NCI-H2196 treated with DMSO at 0.1 percent for 48 hours (cell line): ENCODE data around the gene DCN.

Source experiments
- DNase-seq: peaks from one replicate; lab custom pipeline; 2025; ENCODE audit not compliant: unreplicated experiment; lab: John Stamatoyannopoulos, UW

DCN gene

DNA sequence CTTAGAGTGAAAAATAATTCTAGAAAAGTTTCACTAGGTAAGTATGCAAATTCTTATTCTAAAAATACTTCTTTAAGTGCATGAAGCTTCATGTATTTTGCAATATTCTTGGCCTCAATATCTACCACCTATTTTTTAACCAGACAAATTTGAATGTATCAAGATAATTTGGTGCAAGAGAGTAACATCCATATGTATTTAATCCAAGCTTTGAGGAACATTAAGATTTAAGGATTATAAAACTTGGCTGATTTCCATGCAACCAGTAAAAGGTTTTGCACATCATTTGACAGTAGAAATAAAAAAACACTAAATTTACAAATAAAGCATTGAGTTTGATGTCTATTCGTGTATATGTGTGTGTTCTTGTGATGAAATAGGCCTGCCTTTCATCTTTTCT lies 79.0 kb downstream of the DCN start:
- no peak for DNase-seq

DNA sequence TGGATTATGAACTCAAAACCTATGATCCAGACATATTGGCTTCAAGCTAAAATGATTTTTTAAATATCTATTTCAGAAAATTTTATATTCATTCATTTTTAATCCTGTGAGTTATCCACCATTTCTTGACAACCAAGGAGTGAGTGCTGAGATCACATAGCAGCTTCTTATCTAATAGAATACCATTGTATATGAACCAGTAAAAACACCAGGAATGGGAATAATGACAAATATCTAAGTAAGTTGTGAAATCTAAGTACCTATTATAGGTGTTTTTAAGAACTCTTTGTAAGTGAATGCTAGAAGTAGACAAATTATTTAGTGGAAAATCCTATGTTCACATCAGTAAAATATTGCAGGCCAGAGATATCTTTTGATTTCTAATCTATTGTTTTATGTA lies 79.5 kb downstream of the DCN start:
- no peak for DNase-seq

DNA sequence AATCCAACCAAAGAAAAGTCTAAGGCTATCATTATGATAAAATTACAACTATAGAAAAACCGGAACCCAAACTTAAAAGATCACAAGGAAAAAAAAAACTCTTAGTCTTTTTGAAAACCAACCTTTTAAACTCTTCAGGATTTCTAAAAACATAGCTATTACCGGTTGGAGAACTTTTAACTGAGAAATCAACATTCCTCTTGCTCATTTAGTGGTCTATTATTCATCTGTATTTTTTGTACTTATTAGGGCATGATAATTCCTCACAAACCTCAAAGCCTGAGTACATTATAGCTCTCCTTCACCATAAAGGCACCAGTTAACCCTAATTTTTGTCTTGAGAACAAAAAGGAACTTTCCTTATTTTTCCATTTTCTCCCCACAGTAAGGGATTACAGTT lies 81.7 kb downstream of the DCN start:
- DNase-seq, result no peak

DNA sequence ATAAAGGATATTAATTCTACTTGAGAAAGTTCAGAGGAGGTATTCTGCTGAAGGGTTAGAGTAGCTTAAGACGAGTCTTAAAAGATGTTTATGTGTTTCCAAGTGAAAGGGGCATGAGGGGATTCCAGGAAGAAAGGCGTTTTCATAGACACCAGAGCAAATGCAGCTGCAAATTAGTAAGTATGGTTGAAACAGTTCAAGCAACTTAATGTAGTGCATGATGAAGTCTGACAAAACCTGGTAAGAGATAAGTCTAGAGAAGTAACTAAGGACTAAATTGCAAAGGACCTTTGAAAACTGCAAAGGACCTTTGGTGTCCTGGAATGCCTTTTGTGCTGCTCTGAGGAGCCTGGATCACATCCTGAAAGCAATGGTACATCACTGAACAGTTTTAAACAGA lies 82.8 kb downstream of the DCN start:
- DNase-seq, result no peak

DNA sequence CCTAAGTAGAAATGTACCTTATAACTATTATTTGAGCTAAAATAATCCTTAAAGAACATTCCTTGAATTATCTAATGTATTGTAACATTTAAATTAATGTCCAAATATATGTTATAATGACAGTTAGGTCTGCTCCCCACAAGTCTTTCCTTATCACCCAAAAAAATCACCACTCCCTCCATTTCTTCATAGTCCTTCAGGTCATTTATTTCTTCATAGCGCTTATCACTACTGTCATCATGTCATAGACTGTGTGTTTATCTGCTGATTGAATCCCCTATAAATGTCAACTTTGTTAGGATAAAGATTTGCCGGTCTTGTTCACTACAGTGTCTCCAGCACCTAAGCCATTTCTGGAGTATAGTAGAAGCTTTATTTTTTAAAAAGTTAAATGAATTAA lies 83.3 kb downstream of the DCN start:
- DNase-seq, result no peak

DNA sequence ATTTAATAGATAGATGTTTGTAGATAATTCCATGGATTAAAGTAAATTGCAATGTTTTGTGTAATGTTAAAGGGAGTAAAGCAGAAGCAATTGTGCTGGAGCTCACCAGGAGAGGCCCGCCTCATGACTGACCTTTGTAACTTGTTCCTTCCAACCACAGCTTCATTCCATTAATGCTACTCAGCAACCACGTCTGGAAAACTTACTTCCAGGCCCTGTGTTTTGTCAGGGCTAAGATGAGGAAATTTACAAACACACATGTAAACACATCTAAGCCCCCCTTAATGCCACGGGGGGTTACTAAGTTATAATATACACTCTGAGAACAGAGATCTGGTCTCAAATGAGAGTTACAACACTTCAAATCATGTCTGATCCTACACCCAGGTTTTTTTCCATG lies 83.7 kb downstream of the DCN start:
- DNase-seq, result no peak

DNA sequence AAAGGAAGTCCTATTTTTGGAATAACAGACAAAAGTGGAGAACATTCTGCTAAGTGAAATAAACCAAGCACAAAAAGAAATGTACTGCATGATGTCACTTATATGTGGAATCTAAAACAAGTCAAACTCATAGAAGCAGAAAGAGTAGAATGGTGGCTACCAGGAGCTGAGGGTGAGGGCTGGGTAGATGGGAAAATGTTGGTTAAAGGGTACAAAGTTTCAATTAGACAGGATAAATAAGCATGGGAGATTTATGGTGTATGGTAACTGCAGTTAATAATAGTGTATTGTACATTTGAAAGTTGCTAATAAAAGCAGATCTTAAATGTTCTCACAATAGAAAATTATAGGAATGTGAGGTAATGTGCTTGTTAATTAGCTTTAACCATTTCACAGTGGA lies 84.2 kb downstream of the DCN start:
- no peak for DNase-seq

DNA sequence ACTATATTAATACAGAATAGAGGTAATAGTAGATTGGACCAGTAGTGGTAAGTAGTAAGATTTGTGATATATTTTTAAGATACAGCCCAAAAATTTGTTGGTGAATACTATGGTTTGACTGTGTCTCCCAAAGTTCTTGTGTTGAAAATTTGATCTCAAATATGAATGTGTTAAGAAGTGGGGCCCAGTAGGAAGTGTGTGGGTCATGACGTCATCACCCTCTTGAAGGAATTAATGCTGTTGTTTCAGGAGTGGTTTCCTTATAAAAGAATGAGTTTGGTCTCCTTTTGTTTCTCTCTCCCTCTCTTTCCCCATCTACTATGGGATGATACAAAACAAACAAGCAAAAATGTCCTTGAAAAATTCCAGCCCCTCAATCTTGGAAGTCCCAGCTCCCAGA lies 87.7 kb downstream of the DCN start:
- no peak for DNase-seq

DNA sequence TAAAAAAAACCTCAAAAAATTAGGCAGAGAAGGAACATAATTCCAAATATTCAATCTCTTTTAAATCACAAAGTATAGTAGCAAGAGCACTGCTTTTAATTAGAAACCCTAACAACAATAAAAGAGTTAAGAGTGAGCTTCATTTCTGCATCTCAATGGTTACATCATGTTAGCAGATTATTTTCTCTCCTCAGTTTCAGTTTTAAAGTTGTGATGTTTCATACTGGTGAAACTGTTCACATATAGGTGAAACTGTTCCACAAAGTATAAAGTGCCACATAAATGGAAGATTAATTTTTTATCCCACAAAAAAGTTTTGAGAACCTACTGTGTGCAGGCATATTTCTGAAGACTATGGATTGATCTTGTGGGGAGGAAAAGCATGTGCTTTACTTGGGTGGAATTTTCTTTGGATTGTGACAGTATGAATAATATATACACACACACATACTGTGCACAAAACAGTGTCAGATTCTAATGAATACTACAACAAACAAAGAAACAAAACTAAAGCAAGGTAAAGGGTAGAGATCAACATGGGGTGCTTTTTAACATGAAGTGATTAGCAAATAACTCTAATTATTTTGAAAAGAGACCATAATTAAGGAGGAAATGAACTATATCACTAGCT lies 88.5 kb downstream of the DCN start:
- DNase-seq, result no peak

DNA sequence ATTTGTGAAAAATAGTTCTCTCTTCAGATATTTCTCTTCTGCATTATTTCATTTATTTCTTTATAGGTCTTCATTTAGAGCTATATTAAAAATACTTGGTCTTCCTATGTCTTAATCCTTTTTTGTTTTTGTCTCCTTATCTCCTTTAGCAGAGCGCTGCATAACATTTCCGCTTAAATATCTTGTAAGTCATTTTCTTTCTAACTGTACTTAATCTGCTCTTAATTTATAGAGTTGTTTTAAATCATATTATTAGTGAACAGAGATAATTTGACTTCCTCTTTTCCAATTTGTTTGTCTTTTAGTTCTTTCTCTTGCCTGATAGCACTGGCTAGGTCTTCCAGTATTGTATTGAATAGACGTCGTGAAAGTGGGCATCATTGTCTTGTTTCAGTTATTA lies 89.3 kb downstream of the DCN start:
- no peak for DNase-seq

DNA sequence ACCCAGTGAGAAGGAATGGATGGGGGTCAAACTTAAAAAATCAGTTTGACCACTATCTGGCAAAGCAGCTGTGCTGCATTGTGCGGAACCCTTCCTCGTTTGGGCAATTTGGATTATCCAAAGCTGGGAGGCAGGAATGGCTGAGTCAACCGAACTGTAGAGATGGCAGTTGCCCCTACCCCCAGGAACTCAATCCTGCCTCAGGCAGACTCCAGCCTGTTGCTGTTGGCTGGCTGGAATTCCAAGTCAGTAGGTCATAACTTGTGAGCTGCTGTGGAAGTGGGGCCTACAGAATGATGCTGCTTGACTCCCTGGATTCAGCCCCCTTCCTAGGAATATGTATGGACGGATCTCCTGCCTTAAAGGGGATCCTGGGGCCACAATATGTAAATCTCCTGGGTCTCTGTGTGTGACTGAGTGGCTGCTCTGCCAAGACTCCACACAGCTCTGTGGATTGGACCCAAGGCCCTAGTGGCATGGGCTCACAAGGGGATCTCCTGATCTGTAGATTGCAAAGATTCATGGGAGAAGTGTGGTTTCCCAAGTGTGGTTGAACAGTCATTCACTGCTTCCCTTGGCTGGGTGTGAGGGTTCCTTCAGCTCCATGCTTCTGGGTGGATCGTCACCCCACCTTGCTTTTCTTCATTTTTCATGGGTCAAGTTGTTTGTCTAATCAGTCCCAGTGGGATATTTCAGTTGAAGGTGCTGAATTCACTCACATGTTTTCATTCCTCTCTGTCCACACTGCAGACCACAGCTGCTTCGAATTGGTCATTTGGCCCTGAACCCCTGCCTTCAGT lies 90.5 kb downstream of the DCN start:
- no peak for DNase-seq
